Measurements from ENCODE around the gene SNX1.

GRCh38 chr15:64146041-64146440 lies 50.3 kb downstream of the SNX1 start:
- TF ChIP-seq, protein P1, sequence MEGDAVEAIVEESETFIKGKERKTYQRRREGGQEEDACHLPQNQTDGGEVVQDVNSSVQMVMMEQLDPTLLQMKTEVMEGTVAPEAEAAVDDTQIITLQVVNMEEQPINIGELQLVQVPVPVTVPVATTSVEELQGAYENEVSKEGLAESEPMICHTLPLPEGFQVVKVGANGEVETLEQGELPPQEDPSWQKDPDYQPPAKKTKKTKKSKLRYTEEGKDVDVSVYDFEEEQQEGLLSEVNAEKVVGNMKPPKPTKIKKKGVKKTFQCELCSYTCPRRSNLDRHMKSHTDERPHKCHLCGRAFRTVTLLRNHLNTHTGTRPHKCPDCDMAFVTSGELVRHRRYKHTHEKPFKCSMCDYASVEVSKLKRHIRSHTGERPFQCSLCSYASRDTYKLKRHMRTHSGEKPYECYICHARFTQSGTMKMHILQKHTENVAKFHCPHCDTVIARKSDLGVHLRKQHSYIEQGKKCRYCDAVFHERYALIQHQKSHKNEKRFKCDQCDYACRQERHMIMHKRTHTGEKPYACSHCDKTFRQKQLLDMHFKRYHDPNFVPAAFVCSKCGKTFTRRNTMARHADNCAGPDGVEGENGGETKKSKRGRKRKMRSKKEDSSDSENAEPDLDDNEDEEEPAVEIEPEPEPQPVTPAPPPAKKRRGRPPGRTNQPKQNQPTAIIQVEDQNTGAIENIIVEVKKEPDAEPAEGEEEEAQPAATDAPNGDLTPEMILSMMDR (tag by site-specific recombination; IDR thresholded peaks at IDR 0.05) = no peak
- TF ChIP-seq, protein P2, sequence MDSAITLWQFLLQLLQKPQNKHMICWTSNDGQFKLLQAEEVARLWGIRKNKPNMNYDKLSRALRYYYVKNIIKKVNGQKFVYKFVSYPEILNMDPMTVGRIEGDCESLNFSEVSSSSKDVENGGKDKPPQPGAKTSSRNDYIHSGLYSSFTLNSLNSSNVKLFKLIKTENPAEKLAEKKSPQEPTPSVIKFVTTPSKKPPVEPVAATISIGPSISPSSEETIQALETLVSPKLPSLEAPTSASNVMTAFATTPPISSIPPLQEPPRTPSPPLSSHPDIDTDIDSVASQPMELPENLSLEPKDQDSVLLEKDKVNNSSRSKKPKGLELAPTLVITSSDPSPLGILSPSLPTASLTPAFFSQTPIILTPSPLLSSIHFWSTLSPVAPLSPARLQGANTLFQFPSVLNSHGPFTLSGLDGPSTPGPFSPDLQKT (IDR thresholded peaks at IDR 0.05; ENCODE audit: borderline replicate concordance, low read depth, low read length) = no peak
- no peak for TF ChIP-seq ZNF184 (tag by site-specific recombination; IDR thresholded peaks at IDR 0.05)
- TF ChIP-seq ZNF10 (tag by site-specific recombination; IDR thresholded peaks at IDR 0.05) = no peak
- TF ChIP-seq, protein P3, sequence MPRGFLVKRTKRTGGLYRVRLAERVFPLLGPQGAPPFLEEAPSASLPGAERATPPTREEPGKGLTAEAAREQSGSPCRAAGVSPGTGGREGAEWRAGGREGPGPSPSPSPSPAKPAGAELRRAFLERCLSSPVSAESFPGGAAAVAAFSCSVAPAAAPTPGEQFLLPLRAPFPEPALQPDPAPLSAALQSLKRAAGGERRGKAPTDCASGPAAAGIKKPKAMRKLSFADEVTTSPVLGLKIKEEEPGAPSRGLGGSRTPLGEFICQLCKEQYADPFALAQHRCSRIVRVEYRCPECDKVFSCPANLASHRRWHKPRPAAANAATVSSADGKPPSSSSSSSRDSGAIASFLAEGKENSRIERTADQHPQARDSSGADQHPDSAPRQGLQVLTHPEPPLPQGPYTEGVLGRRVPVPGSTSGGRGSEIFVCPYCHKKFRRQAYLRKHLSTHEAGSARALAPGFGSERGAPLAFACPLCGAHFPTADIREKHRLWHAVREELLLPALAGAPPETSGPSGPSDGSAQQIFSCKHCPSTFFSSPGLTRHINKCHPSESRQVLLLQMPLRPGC (tag by site-specific recombination; IDR thresholded peaks at IDR 0.05) = no peak
- no peak for TF ChIP-seq ZNF529 (tag by site-specific recombination; IDR thresholded peaks at IDR 0.05; ENCODE audit: insufficient replicate concordance)
- no peak for TF ChIP-seq ZBTB11 (tag by site-specific recombination; conservative IDR thresholded peaks at IDR 0.05; ENCODE audit: low read depth)
- no peak for TF ChIP-seq ZFP69B (tag by site-specific recombination; IDR thresholded peaks at IDR 0.05)

Data from HEK293 (cell line).